H1 (cell line): Measurements from ENCODE around the gene HHAT. TPM values are rescaled to one million over a fixed set of nuclear protein-coding genes. Genes with fewer than 3 reads are reported as not detected.

ENCODE experiments used
- CTCF ChIA-PET: fragments of 300-600 bp; sonication (Branson Sonifier 250); formaldehyde crosslinking; loops from one replicate; lab custom pipeline; 2021; ENCODE audit not compliant: partially characterized antibody; lab: Charles Lee
- POLR2A ChIA-PET: fragments of 300-600 bp; sonication (Branson Sonifier 250); formaldehyde crosslinking; loops from one replicate; lab custom pipeline; 2021; ENCODE audit warnings: inconsistent platforms; ENCODE audit not compliant: partially characterized antibody; lab: Charles Lee
- DNase-seq, 2 experiments: peaks; one replicate each; pipeline versions ENCODE4 v3.0.0 to v3.0.0-alpha.2; 2010 to 2022; ENCODE audit warnings: low spot score in 2 of 2, low read depth in 1 of 2, mixed read lengths in 1 of 2
- FAIRE-seq: peaks from 2 replicates; lab custom pipeline; 2011; peaks lifted over from hg19 to GRCh38; lab: Jason Lieb, UNC
- H2AFZ ChIP-seq: 2 replicates; pipeline ENCODE4 v1.8.1; 2012; ENCODE audit warnings: low read length, inconsistent platforms
- H2AK5ac ChIP-seq: 2 replicates; pipeline ENCODE4 v1.6.1; 2013; ENCODE audit warnings: low read depth, low read length
- H2BK120ac ChIP-seq: replicated peaks from 2 replicates; pipeline ENCODE3; 2013; ENCODE audit warnings: low read depth, low read length, inconsistent platforms
- H2BK12ac ChIP-seq: 2 replicates; pipeline ENCODE4 v1.6.1; 2013; ENCODE audit warnings: low read depth, low read length
- H2BK15ac ChIP-seq: 2 replicates; pipeline ENCODE4 v1.6.1; 2013; ENCODE audit warnings: low read length
- H2BK20ac ChIP-seq: 2 replicates; pipeline ENCODE4 v1.6.1; 2013; ENCODE audit warnings: low read length
- H2BK5ac ChIP-seq: 2 replicates; pipeline ENCODE4 v1.6.1; 2013; ENCODE audit warnings: low read depth, low read length
- H3K14ac ChIP-seq: 2 replicates; pipeline ENCODE4 v1.6.1; 2013; ENCODE audit warnings: inconsistent platforms; ENCODE audit not compliant: insufficient read length
- H3K18ac ChIP-seq: 2 replicates; pipeline ENCODE4 v1.6.1; 2013; ENCODE audit warnings: low read length; ENCODE audit errors: extremely low read depth
- H3K23ac ChIP-seq: 2 replicates; pipeline ENCODE4 v1.6.1; 2013; ENCODE audit warnings: inconsistent platforms; ENCODE audit not compliant: insufficient read length
- H3K23me2 ChIP-seq: 2 replicates; pipeline ENCODE4 v1.6.1; 2013; ENCODE audit warnings: low read depth, low read length
- H3K27ac ChIP-seq: 2 replicates; pipeline ENCODE4 v1.6.1; 2011; ENCODE audit warnings: low read depth, low read length, inconsistent platforms
- H3K27me3 ChIP-seq, 4 experiments: replicated peaks in 1 of 4; 1 replicate in 1 of 4; 2 replicates in 3 of 4; pipeline versions ENCODE4 v1.6.1 to v1.8.1; 2011 to 2013; ENCODE audit warnings: low read length in 3 of 4, mild to moderate bottlenecking in 3 of 4, inconsistent platforms in 2 of 4, mixed read lengths in 2 of 4, moderate library complexity in 1 of 4; ENCODE audit not compliant: control insufficient read depth in 3 of 4, insufficient read depth in 3 of 4; ENCODE audit errors: extremely low read depth in 1 of 4
- H3K36me3 ChIP-seq, 4 experiments: 2 replicates each; pipeline versions ENCODE4 v1.6.1 to v1.8.1; 2011 to 2013; ENCODE audit warnings: mild to moderate bottlenecking in 4 of 4, low read length in 3 of 4, moderate library complexity in 2 of 4, control low read depth in 1 of 4, inconsistent platforms in 1 of 4; ENCODE audit not compliant: insufficient read depth in 4 of 4, control insufficient read depth in 2 of 4
- H3K4ac ChIP-seq: replicated peaks from 2 replicates; pipeline ENCODE3; 2013; ENCODE audit warnings: low read length, low read depth, mixed read lengths, inconsistent platforms; ENCODE audit not compliant: insufficient read length
- H3K4me1 ChIP-seq, 4 experiments: replicated peaks in 1 of 4; 1 replicate in 1 of 4; 2 replicates in 3 of 4; pipeline versions ENCODE4 v1.6.1 to v1.8.1; 2011 to 2013; ENCODE audit warnings: low read length in 3 of 4, inconsistent platforms in 2 of 4, mixed read lengths in 1 of 4; ENCODE audit not compliant: insufficient read depth in 4 of 4, control insufficient read depth in 3 of 4
- H3K4me2 ChIP-seq, 2 experiments: 2 replicates each; pipeline versions ENCODE4 v1.6.1 to v1.8.1; 2011 to 2013; ENCODE audit warnings: low read depth in 2 of 2, low read length in 2 of 2, control low read depth in 1 of 2, inconsistent platforms in 1 of 2, mild to moderate bottlenecking in 1 of 2; ENCODE audit not compliant: insufficient read depth in 1 of 2
- H3K4me3 ChIP-seq, 4 experiments: fragments of 200-600, 300-600 bp in 1 of 4; sonication (generic), shearing (Covaris generic), sonication (Bioruptor Twin) in 1 of 4; 2 replicates each; pipeline versions ENCODE4 v1.5.1 to v1.8.1; 2011 to 2016; ENCODE audit warnings: low read length in 4 of 4, low read depth in 3 of 4, control low read depth in 2 of 4, inconsistent platforms in 2 of 4, mild to moderate bottlenecking in 2 of 4, mixed read lengths in 1 of 4, moderate library complexity in 1 of 4; ENCODE audit not compliant: insufficient read depth in 2 of 4; ENCODE audit errors: extremely low read depth in 1 of 4
- H3K56ac ChIP-seq: replicated peaks from 2 replicates; pipeline ENCODE3; 2013; ENCODE audit warnings: low read depth, mild to moderate bottlenecking, mixed read lengths, low read length, inconsistent platforms; ENCODE audit not compliant: insufficient read length
- H3K79me1 ChIP-seq: 2 replicates; pipeline ENCODE4 v1.6.1; 2013; ENCODE audit warnings: low read depth, low read length, control low read depth
- H3K79me2 ChIP-seq, 2 experiments: 2 replicates each; pipeline versions ENCODE4 v1.6.1 to v1.8.1; 2012 to 2013; ENCODE audit warnings: low read length in 2 of 2, mild to moderate bottlenecking in 2 of 2, inconsistent platforms in 1 of 2; ENCODE audit not compliant: insufficient read depth in 2 of 2, control insufficient read depth in 1 of 2
- H3K9ac ChIP-seq, 4 experiments: replicated peaks in 1 of 4; 1 replicate in 1 of 4; 2 replicates in 3 of 4; pipeline versions ENCODE4 v1.6.1 to v1.8.1; 2011 to 2013; ENCODE audit warnings: low read depth in 3 of 4, low read length in 3 of 4, control low read depth in 2 of 4, mild to moderate bottlenecking in 2 of 4, moderate library complexity in 2 of 4, inconsistent platforms in 1 of 4; ENCODE audit errors: extremely low read depth in 1 of 4
- H3K9me3 ChIP-seq, 2 experiments: 2 replicates each; pipeline versions ENCODE4 v1.6.1 to v1.8.1; 2012 to 2013; ENCODE audit warnings: mild to moderate bottlenecking in 2 of 2, moderate library complexity in 2 of 2, control low read depth in 1 of 2, inconsistent platforms in 1 of 2, low read depth in 1 of 2, low read length in 1 of 2, mixed read lengths in 1 of 2; ENCODE audit not compliant: insufficient read depth in 2 of 2
- H4K20me1 ChIP-seq, 2 experiments: replicated peaks in 1 of 2; 2 replicates each; pipeline versions ENCODE3 to v1.8.1; 2011 to 2013; ENCODE audit warnings: inconsistent platforms in 2 of 2, low read length in 2 of 2, mild to moderate bottlenecking in 1 of 2; ENCODE audit not compliant: insufficient read depth in 2 of 2, control insufficient read depth in 1 of 2
- H4K5ac ChIP-seq: 2 replicates; pipeline ENCODE4 v1.6.1; 2013; ENCODE audit warnings: low read length, low read depth, mixed read lengths, inconsistent platforms; ENCODE audit not compliant: insufficient read length
- H4K8ac ChIP-seq: 2 replicates; pipeline ENCODE4 v1.8.0; 2013; ENCODE audit warnings: mild to moderate bottlenecking, moderate library complexity, low read length, inconsistent platforms; ENCODE audit not compliant: insufficient read depth; ENCODE audit errors: extremely low read depth
- H4K91ac ChIP-seq: replicated peaks from 2 replicates; pipeline ENCODE3; 2013; ENCODE audit warnings: low read length, mixed read lengths, inconsistent platforms; ENCODE audit not compliant: insufficient read length
- JUN ChIP-seq: IDR thresholded peaks from 2 replicates; pipeline ENCODE4 v1.6.1; 2011; ENCODE audit warnings: low read depth, mild to moderate bottlenecking, improper control_type of control experiment, low read length
- SRF ChIP-seq: IDR thresholded peaks from 2 replicates; pipeline ENCODE4 v1.6.1; 2011; ENCODE audit warnings: mild to moderate bottlenecking, low read depth, low read length, moderate library complexity
- WGBS, 2 experiments: shearing (Covaris generic) in 1 of 2; methylation state at CpG; one replicate each; pipeline versions ENCODE4 v1.1.6 to v1.1.7; 2013 to 2015; ENCODE audit warnings: low lambda C conversion rate in 2 of 2, mixed read lengths in 2 of 2, inconsistent platforms in 1 of 2, low coverage in 1 of 2, missing lambda C conversion rate in 1 of 2; ENCODE audit not compliant: insufficient replicate concordance in 2 of 2, insufficient coverage in 1 of 2, insufficient read length in 1 of 2; ENCODE audit errors: extremely low coverage in 1 of 2, missing lambda C conversion rate in 1 of 2; 5-methylcytosine and 5-hydroxymethylcytosine counted together
- polyA plus RNA-seq, 7 experiments: library from polyadenylated mRNA; depleted of rRNA in 3 of 7; stranded (reverse) in 5 of 7; unstranded in 2 of 7; fragments of >200 nt in 5 of 7; fragments of 200-250 nt in 2 of 7; gene quantifications; 1 replicate in 5 of 7; 2 replicates in 1 of 7; 4 replicates in 1 of 7; pipeline versions ENCODE4 v1.2.1 to v1.2.3, GENCODE V29; 2011 to 2013; ENCODE audit warnings: missing spikeins in 2 of 7, mixed read lengths in 2 of 7
- total RNA-seq: library from RNA; stranded (reverse); fragmentation: NEBNext Ultra II Directional; extraction: Animal tissue kit (Norgen Biotek cat#: 25700); gene quantifications from 2 replicates; pipeline ENCODE4 v1.2.1, GENCODE V29; 2021
- TF ChIP-seq, protein P1 (sequence below): IDR thresholded peaks from 2 replicates; pipeline ENCODE4 v1.6.1; 2012; ENCODE audit warnings: low read length, inconsistent platforms

Gene HHAT
- total and polyA plus RNA-seq, 2 of the 8 experiments (the other 6 are each of a cell fraction or from before 2014, with no cell fraction given): 0.15 to 0.51 TPM

GRCh38 chr1:210698661-210699060, 370.0 kb downstream of the HHAT start:
- H3K79me2 ChIP-seq: no peaks in the 10 kb centered on the region
- H3K36me3 ChIP-seq: no peaks in the 10 kb centered on the region
- FAIRE-seq: no peak
- H3K4ac ChIP-seq: no peak overlapping the region
- no peak overlapping the region for H4K91ac ChIP-seq
- H3K9ac ChIP-seq: no peak overlapping the region
- no peak overlapping the region for H3K4me2 ChIP-seq
- H3K23me2 ChIP-seq: no peaks in the 10 kb centered on the region
- no peak for DNase-seq
- no peaks in the 10 kb centered on the region for H3K4me1 ChIP-seq
- H2BK12ac ChIP-seq: no peak overlapping the region
- H3K56ac ChIP-seq: no peak overlapping the region
- WGBS, 2 experiments: 96% methylated on average over 5 of the region's 5 CpGs; no CpG with 5 or more reads in 1 of the 2 experiments
- CTCF ChIA-PET: interaction anchor here (0.9 to 2.6 kb wide), 2 partner anchors 111 to 251 kb away, joined by 3 to 7 read pairs; no protein-coding TSS in a partner anchor
- H3K4me3 ChIP-seq: no peak overlapping the region
- H3K27me3 ChIP-seq: no peaks in the 10 kb centered on the region
- no peaks in the 10 kb centered on the region for H4K20me1 ChIP-seq
- H2BK15ac ChIP-seq: no peak overlapping the region
- H2AK5ac ChIP-seq: no peak overlapping the region
- H4K8ac ChIP-seq: no peak overlapping the region
- no peak overlapping the region for H2BK5ac ChIP-seq
- no peaks in the 10 kb centered on the region for H3K79me1 ChIP-seq
- H3K14ac ChIP-seq: no peak overlapping the region
- no peak overlapping the region for H3K27ac ChIP-seq
- H3K9me3 ChIP-seq: no peaks in the 10 kb centered on the region
- H2BK20ac ChIP-seq: no peak overlapping the region
- no peak overlapping the region for H3K18ac ChIP-seq
- H2BK120ac ChIP-seq: no peak overlapping the region
- POLR2A ChIA-PET: no interaction called here
- H2AFZ ChIP-seq: no peak overlapping the region
- no peak overlapping the region for H3K23ac ChIP-seq
- TF ChIP-seq JUN: no peak
- no peak for TF ChIP-seq SRF
- TF ChIP-seq, protein P1, sequence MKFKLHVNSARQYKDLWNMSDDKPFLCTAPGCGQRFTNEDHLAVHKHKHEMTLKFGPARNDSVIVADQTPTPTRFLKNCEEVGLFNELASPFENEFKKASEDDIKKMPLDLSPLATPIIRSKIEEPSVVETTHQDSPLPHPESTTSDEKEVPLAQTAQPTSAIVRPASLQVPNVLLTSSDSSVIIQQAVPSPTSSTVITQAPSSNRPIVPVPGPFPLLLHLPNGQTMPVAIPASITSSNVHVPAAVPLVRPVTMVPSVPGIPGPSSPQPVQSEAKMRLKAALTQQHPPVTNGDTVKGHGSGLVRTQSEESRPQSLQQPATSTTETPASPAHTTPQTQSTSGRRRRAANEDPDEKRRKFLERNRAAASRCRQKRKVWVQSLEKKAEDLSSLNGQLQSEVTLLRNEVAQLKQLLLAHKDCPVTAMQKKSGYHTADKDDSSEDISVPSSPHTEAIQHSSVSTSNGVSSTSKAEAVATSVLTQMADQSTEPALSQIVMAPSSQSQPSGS: no peak
- H4K5ac ChIP-seq: no peak overlapping the region
